Cardiac muscle cell (in vitro differentiated cells and primary cell): ENCODE data around the gene LIPC. TPM values are rescaled to one million over a fixed set of nuclear protein-coding genes. Genes with fewer than 3 reads are reported as not detected.

ENCODE experiments used
- DNase-seq, 2 donors: peaks; one replicate each; pipeline versions ENCODE4 v3.0.0 to v3.0.0-alpha.2; 2010 to 2017; ENCODE audit warnings: low read depth in 1 of 2, low spot score in 1 of 2
- H3K27ac ChIP-seq: fragments of 200-600 bp; sonication (generic); 2 replicates; pipeline ENCODE4 v1.5.1; 2016
- H3K27me3 ChIP-seq: fragments of 200-600 bp; sonication (generic); 2 replicates; pipeline ENCODE4 v1.6.0; 2016; ENCODE audit warnings: control low read depth
- H3K36me3 ChIP-seq: fragments of 200-600 bp; sonication (generic); 2 replicates; pipeline ENCODE4 v1.5.1; 2016; ENCODE audit warnings: control low read depth
- H3K4me1 ChIP-seq: fragments of 200-600 bp; sonication (generic); 2 replicates; pipeline ENCODE4 v1.8.1; 2017; ENCODE audit warnings: low read depth, mild to moderate bottlenecking, mixed run types
- H3K4me3 ChIP-seq: fragments of 200-600 bp; sonication (generic); 2 replicates; pipeline ENCODE4 v1.5.1; 2016; ENCODE audit warnings: mild to moderate bottlenecking
- H3K9me3 ChIP-seq: fragments of 200-600 bp; sonication (generic); 2 replicates; pipeline ENCODE4 v1.5.1; 2017; ENCODE audit warnings: low read depth, mild to moderate bottlenecking, control low read depth
- polyA plus RNA-seq: library from polyadenylated mRNA; unstranded; fragments of >200 nt; fragmentation: Nextera tagmentation; extraction: Ambion mirVana; gene quantifications from 2 replicates; pipeline ENCODE4 v1.2.1, GENCODE V29; 2016
- total RNA-seq: library from RNA; depleted of rRNA; stranded (reverse); fragments of >200 nt; gene quantifications from 2 replicates; pipeline ENCODE4 v1.2.3, GENCODE V29; 2016
- TF ChIP-seq, protein P1 (sequence below): IDR thresholded peaks from 2 replicates; pipeline ENCODE4 v1.5.1; 2012; ENCODE audit warnings: low read depth, mild to moderate bottlenecking, low read length

LIPC gene
- total and polyA plus RNA-seq, 2 experiments from 2014 or later: not detected

DNA sequence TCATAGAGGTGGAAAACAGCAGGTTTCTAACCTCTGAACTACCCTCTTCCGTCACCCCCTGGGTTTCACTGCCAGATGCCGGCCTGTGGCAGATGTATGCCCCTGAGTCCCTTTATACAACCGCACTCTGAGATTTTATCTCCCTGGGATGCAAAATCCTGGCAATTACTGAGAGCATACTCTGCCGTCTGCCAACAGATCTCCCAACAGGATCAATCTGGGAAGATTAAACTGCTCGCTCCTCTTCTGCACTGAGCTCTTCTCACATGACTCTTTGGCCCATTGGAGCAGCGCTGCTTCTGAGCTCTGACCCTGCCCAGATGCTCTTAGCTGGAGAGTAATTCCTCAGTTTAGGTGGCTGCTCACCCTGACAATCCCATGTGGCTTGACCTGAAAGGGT, 133.2 kb downstream of the LIPC start:
- no peak overlapping the region for H3K4me3 ChIP-seq
- H3K4me1 ChIP-seq: no peaks in the 10 kb centered on the region
- no peaks in the 10 kb centered on the region for H3K27me3 ChIP-seq
- no peaks in the 10 kb centered on the region for H3K36me3 ChIP-seq
- TF ChIP-seq, protein P1, sequence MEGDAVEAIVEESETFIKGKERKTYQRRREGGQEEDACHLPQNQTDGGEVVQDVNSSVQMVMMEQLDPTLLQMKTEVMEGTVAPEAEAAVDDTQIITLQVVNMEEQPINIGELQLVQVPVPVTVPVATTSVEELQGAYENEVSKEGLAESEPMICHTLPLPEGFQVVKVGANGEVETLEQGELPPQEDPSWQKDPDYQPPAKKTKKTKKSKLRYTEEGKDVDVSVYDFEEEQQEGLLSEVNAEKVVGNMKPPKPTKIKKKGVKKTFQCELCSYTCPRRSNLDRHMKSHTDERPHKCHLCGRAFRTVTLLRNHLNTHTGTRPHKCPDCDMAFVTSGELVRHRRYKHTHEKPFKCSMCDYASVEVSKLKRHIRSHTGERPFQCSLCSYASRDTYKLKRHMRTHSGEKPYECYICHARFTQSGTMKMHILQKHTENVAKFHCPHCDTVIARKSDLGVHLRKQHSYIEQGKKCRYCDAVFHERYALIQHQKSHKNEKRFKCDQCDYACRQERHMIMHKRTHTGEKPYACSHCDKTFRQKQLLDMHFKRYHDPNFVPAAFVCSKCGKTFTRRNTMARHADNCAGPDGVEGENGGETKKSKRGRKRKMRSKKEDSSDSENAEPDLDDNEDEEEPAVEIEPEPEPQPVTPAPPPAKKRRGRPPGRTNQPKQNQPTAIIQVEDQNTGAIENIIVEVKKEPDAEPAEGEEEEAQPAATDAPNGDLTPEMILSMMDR: no peak
- no peak overlapping the region for H3K27ac ChIP-seq
- DNase-seq: no peak
- H3K9me3 ChIP-seq: no peaks in the 10 kb centered on the region

DNA sequence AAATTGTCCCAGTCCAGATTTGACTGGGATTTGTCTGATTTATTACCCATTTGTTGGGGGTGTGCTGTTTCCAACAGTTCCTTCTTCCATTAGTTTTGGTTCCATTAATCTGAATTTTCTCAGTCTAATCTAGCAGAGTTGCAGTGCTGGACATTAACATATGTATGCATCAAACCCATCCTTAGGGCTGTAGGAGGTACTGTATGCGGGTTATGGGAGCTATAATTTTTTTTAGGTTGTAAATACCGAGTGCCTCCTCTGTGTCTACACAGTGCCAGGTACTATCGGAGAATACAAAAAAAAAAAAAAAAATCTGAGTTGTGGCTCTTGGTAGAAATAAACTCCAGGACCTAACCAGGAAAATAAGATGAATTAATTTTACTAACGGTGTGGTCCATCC, 133.8 kb downstream of the LIPC start:
- H3K9me3 ChIP-seq: no peaks in the 10 kb centered on the region
- TF ChIP-seq, protein P1: no peak
- no peaks in the 10 kb centered on the region for H3K4me1 ChIP-seq
- H3K36me3 ChIP-seq: no peaks in the 10 kb centered on the region
- H3K27me3 ChIP-seq: no peaks in the 10 kb centered on the region
- H3K27ac ChIP-seq: no peak overlapping the region
- H3K4me3 ChIP-seq: no peak overlapping the region
- no peak for DNase-seq

DNA sequence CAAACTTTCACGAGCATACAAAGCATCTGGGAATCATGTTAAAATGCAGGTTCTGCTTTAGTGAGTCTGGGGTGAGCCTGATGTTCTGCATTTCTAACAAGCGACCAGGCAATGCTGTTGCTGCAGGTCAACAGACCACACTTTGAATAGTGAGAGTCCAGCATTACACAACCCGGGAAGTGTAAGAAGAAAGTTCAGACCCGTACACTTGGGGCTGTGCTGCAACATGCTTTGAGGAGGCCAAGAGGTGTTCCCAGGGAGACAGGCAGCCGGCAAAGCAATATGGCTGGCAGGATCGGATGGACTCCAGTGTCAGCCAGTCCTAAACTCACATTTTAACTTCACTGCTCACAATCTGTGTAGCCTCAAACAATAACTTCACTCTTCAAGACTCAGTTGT, 134.2 kb downstream of the LIPC start:
- TF ChIP-seq, protein P1: no peak
- H3K4me3 ChIP-seq: no peak overlapping the region
- no peaks in the 10 kb centered on the region for H3K9me3 ChIP-seq
- no peaks in the 10 kb centered on the region for H3K4me1 ChIP-seq
- DNase-seq: no peak
- H3K27ac ChIP-seq: no peak overlapping the region
- no peaks in the 10 kb centered on the region for H3K27me3 ChIP-seq
- H3K36me3 ChIP-seq: no peaks in the 10 kb centered on the region

DNA sequence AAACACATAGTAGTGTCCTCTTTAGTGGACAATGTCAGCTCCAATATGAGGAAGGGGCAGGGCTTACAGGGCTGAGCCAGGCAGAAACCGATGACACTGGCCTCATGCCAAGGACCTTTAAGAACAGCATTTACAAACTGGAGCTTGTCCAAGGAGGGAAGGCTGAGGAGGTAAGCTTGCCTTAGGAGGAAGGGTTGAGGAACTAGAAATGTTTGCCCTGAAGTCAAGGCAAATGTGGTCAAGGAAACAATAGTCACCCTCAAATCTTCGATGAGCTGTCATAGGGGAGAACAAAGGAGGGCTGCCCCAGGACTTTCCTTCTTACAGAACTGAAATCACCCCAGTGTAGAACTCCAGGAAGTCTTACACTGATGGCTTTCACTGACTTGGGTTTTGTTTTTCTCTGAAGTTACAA, 136.4 kb downstream of the LIPC start:
- Histone ChIP-seq H3K4me1 (no peaks in the 10 kb centered on the region), H3K36me3 (no peaks in the 10 kb centered on the region), H3K9me3 (no peaks in the 10 kb centered on the region), H3K27ac (no peak overlapping the region), H3K4me3 (no peak overlapping the region), H3K27me3 (no peaks in the 10 kb centered on the region)
- no peak for DNase-seq
- TF ChIP-seq, protein P1: no peak

DNA sequence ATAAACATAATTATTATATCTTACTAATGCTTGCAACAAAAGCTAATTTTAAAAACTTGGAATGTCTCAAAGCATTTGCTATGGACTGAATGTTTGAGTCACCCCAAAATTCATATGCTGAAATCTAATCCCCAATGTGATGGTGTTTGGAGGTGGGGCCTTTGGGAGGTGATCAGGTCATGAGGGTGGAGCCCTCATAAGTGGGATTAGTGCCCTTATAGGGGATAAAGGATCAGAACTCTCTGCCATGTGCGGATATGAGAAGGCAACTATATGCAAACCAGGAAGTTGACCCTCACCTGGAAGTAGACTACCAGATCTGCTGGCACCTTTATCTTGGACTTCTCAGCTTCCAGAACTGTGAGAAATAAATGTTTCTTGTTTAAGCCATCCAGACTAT, 137.7 kb downstream of the LIPC start:
- Histone ChIP-seq H3K4me1 (no peaks in the 10 kb centered on the region), H3K9me3 (no peaks in the 10 kb centered on the region), H3K27ac (no peak overlapping the region), H3K27me3 (no peaks in the 10 kb centered on the region), H3K36me3 (no peaks in the 10 kb centered on the region), H3K4me3 (no peak overlapping the region)
- TF ChIP-seq, protein P1: no peak
- no peak for DNase-seq

DNA sequence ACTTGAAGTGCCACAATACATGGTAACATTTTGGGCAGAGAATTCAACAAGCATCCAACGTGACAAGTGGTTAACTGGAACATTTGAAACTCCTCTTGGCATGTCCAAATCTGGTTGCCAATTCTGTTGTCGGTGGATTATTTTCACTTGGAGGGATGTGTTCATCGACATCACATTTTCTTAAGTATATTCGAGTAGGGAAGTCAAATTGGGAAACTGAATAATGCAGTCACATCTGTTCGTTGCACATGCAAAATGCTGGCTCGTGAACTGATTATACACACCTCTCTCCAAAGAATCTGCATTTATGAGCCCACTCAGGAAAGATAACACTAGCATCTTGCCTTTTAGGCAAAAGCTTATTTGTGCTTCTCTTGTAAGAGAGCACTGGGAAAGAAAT, 139.7 kb downstream of the LIPC start:
- Histone ChIP-seq H3K36me3 (no peaks in the 10 kb centered on the region), H3K27ac (no peak overlapping the region), H3K9me3 (no peaks in the 10 kb centered on the region), H3K27me3 (no peaks in the 10 kb centered on the region), H3K4me3 (no peak overlapping the region), H3K4me1 (no peaks in the 10 kb centered on the region)
- TF ChIP-seq, protein P1: no peak
- no peak for DNase-seq
